SU-DHL-6 (cell line): ENCODE data around the gene PXDC1.

ENCODE experiments used
- H2AFZ ChIP-seq: fragments of 200-600 bp; sonication (generic); 2 replicates; pipeline ENCODE4 v1.6.1; 2014; ENCODE audit warnings: low read depth, mild to moderate bottlenecking, moderate library complexity, mixed read lengths, antibody characterized with exemption, low read length; ENCODE audit not compliant: severe bottlenecking
- H3F3A ChIP-seq: fragments of 200-600 bp; shearing (Covaris generic); 2 replicates; pipeline ENCODE4 v1.6.0; 2016; ENCODE audit warnings: antibody characterized with exemption, mild to moderate bottlenecking; ENCODE audit not compliant: insufficient read depth
- H3K27ac ChIP-seq: fragments of 200-600 bp; sonication (generic); 2 replicates; pipeline ENCODE4 v1.5.1; 2016; ENCODE audit warnings: low read depth, mild to moderate bottlenecking, low read length, moderate library complexity, mixed read lengths
- H3K27me3 ChIP-seq: fragments of 200-600 bp; sonication (generic), shearing (Covaris generic); 2 replicates; pipeline ENCODE4 v1.6.0; 2014; ENCODE audit warnings: mild to moderate bottlenecking, low read length
- H3K36me3 ChIP-seq: fragments of 200-600 bp; sonication (generic); 2 replicates; pipeline ENCODE4 v1.6.1; 2014; ENCODE audit warnings: mild to moderate bottlenecking, low read length, mixed read lengths
- H3K4me2 ChIP-seq: fragments of 300-600, 200-600 bp; shearing (Covaris generic), sonication (generic); 2 replicates; pipeline ENCODE4 v1.6.0; 2014; ENCODE audit warnings: low read length, low read depth, mild to moderate bottlenecking; ENCODE audit not compliant: poor library complexity, severe bottlenecking
- H3K4me3 ChIP-seq: fragments of 200-600 bp; sonication (generic); 2 replicates; pipeline ENCODE4 v1.5.1; 2014; ENCODE audit warnings: antibody characterized with exemption, low read length, mild to moderate bottlenecking, mixed read lengths; ENCODE audit not compliant: insufficient read depth, poor library complexity, severe bottlenecking
- H3K79me2 ChIP-seq: fragments of 200-600 bp; sonication (generic); 2 replicates; pipeline ENCODE4 v1.6.1; 2014; ENCODE audit warnings: mild to moderate bottlenecking, low read length, moderate library complexity; ENCODE audit not compliant: insufficient read depth
- H3K9ac ChIP-seq: fragments of 200-600 bp; sonication (generic); 2 replicates; pipeline ENCODE4 v1.7.0; 2014; ENCODE audit warnings: mild to moderate bottlenecking, low read length
- H3K9me2 ChIP-seq: fragments of 200-600 bp; sonication (generic); replicated peaks from 2 replicates; pipeline ENCODE4 v1.6.1; 2014; ENCODE audit warnings: low read length; ENCODE audit not compliant: insufficient read depth
- H3K9me3 ChIP-seq: fragments of 200-600 bp; sonication (generic); 2 replicates; pipeline ENCODE4 v1.6.1; 2014; ENCODE audit warnings: low read length, mixed read lengths; ENCODE audit not compliant: insufficient read depth
- H4K20me1 ChIP-seq: fragments of 200-600 bp; sonication (generic); 2 replicates; pipeline ENCODE4 v1.6.1; 2014; ENCODE audit warnings: low read depth, mild to moderate bottlenecking, antibody characterized with exemption, low read length, moderate library complexity, mixed read lengths
- EZH2phosphoT487 ChIP-seq: fragments of 200-600 bp; sonication (generic), shearing (Covaris generic); conservative IDR thresholded peaks from 2 replicates; pipeline ENCODE4 v1.6.1; 2018; ENCODE audit warnings: mild to moderate bottlenecking, antibody characterized with exemption, low read length, moderate library complexity, mixed read lengths
- TF ChIP-seq, protein P1 (sequence below): fragments of 200-600 bp; sonication (generic); IDR thresholded peaks from one replicate; pipeline ENCODE4 v1.5.1; 2017; ENCODE audit warnings: antibody characterized with exemption, mild to moderate bottlenecking, low read length, moderate library complexity; ENCODE audit not compliant: insufficient read depth, poor library complexity, severe bottlenecking

PXDC1 gene

DNA sequence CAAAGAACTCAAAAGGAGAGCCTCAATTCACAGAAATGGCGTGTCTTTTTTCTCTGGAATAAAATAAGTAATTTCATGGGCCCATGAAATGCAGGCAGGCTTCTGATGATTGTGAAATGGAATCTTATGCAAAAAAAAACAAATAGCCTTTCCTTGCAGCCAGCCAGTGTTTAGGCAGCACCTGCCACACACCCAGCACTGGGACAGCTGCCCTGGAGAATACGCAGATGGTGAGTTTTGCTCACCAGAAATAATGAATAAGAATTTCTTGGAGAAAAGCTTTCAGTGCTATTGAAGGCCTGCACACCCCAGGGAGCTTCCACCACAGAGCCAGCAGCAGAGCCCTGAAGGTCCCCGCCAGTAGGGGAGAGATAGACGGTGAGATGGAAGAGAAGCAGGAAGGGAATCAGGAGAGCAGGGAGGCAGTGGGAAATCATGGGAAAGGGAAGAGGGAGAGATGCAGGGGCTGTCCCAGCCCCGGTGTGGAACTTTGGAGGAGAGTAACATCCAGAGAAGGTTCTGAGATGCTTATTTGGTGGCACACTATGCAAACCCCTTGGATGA is 54.9 kb downstream of the PXDC1 start:
- H3K9ac ChIP-seq: no peak overlapping the region
- H3K27me3 ChIP-seq: 0 out of 2 replicates have a peak, but pooled peaks cover 11% of the 10 kb centered on the region
- no peaks in the 10 kb centered on the region for H3K9me2 ChIP-seq
- H2AFZ ChIP-seq: no peak overlapping the region
- H3K9me3 ChIP-seq: no peaks in the 10 kb centered on the region
- TF ChIP-seq, protein P1, sequence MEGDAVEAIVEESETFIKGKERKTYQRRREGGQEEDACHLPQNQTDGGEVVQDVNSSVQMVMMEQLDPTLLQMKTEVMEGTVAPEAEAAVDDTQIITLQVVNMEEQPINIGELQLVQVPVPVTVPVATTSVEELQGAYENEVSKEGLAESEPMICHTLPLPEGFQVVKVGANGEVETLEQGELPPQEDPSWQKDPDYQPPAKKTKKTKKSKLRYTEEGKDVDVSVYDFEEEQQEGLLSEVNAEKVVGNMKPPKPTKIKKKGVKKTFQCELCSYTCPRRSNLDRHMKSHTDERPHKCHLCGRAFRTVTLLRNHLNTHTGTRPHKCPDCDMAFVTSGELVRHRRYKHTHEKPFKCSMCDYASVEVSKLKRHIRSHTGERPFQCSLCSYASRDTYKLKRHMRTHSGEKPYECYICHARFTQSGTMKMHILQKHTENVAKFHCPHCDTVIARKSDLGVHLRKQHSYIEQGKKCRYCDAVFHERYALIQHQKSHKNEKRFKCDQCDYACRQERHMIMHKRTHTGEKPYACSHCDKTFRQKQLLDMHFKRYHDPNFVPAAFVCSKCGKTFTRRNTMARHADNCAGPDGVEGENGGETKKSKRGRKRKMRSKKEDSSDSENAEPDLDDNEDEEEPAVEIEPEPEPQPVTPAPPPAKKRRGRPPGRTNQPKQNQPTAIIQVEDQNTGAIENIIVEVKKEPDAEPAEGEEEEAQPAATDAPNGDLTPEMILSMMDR: no peak
- no peak for TF ChIP-seq EZH2phosphoT487
- H3K4me3 ChIP-seq: no peak overlapping the region
- H4K20me1 ChIP-seq: no peaks in the 10 kb centered on the region
- no peaks in the 10 kb centered on the region for H3F3A ChIP-seq
- no peaks in the 10 kb centered on the region for H3K36me3 ChIP-seq
- no peak overlapping the region for H3K27ac ChIP-seq
- H3K4me2 ChIP-seq: no peak overlapping the region
- H3K79me2 ChIP-seq: no peaks in the 10 kb centered on the region

DNA sequence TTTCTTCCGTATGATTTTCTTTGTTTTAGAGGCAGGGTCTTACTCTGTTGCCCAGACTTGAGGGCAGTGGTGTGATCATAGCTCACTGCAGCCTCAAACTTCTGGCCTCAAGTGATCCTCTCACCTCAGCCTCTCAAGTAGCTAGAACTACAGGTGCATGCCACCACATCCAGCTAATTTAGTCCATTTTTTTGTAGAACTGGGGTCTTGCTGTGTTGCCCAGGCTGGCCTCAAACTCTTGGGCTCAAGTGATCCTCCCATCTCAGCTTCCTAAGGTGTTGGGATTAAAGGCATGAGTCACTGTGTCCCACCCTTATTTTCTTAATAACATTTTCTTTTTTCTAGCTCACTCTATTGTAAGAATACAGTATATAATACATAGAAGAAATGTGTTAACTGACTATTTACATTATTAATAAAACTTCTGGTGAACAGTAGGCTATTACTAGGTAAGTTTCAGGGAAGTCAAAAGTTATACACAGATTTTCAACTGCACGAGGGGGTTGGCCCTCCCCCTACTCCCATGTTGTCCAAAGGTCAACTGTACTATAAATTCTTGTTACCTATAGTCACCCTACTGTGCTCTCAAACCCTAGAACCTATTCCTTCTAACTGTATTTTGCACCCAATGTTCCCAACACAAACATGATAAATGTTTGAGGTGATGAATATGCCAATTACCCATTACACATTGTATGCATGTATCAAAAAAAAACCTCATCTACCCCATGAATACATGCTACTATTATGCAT is 56.3 kb downstream of the PXDC1 start:
- Histone ChIP-seq H3K4me3 (no peak overlapping the region), H3K9ac (no peak overlapping the region), H3K79me2 (no peaks in the 10 kb centered on the region), H3K9me3 (no peaks in the 10 kb centered on the region), H3K4me2 (no peak overlapping the region), H3K27ac (no peak overlapping the region), H3K36me3 (no peaks in the 10 kb centered on the region), H2AFZ (no peak overlapping the region), H4K20me1 (no peaks in the 10 kb centered on the region), H3F3A (no peaks in the 10 kb centered on the region), H3K27me3 (0 out of 2 replicates have a peak, but pooled peaks cover 11% of the 10 kb centered on the region), H3K9me2 (no peaks in the 10 kb centered on the region)
- TF ChIP-seq, protein P1: no peak

DNA sequence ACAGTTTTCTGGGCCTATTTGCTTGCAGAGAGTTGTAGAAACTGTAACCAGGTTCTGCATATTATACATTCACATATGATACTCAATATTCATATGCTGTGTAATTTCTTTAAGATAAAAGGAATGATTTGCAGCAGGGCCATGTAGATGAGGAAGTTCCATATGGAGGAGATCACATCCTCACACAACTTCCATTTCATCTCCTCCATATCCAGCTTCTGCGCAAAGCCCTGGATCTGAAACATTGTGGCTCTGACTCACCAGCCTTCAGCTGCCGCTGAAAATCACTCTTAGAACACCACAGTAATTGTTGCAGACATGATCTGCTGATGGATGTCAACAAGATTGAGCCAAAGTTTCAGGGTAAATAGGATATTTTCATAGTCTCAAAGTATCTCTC is 57.7 kb downstream of the PXDC1 start:
- Histone ChIP-seq H3K4me3 (no peak overlapping the region), H3K36me3 (no peaks in the 10 kb centered on the region), H3K27ac (no peak overlapping the region), H3K9me3 (no peaks in the 10 kb centered on the region), H3K79me2 (no peaks in the 10 kb centered on the region), H4K20me1 (no peaks in the 10 kb centered on the region), H3K9me2 (no peaks in the 10 kb centered on the region), H2AFZ (no peak overlapping the region), H3K27me3 (0 out of 2 replicates have a peak, but pooled peaks cover 8% of the 10 kb centered on the region), H3K9ac (no peak overlapping the region), H3F3A (no peaks in the 10 kb centered on the region), H3K4me2 (no peak overlapping the region)
- TF ChIP-seq, protein P1: no peak
- TF ChIP-seq EZH2phosphoT487: no peak
